ENCODE data around the gene CAB39.

- no peak for TF ChIP-seq POLR2A (IDR thresholded peaks at IDR 0.05)
- no peak for TF ChIP-seq CTCF (IDR thresholded peaks at IDR 0.05 in 8 of 11, conservative IDR thresholded peaks at IDR 0.05 in 3 of 11)
- TF ChIP-seq POLR2AphosphoS5 (IDR thresholded peaks at IDR 0.05), result no peak
Observed at GRCh38 chr2:230708204-230708603, 4.4 kb upstream of the CAB39 start.

Measured in spleen (tissue), 7 donors.